GM12878 (cell line): ENCODE measurements around the gene DGKI. TPM values are rescaled to one million over a fixed set of nuclear protein-coding genes. Genes with fewer than 3 reads are reported as not detected.

Experiments
- ATAC-seq: fragments of 200-7000 bp; cut with Tn5 transposase; 3 replicates; pipeline ENCODE4 v1.9.1; 2020; ENCODE audit warnings: mild to moderate bottlenecking, moderate library complexity
- BruUV-seq: library from RNA; stranded (reverse); fragments of 400-500 nt; replicated peaks from 2 replicates; lab custom pipeline; 2021; lab: Mats Ljungman, UMichigan
- CTCF ChIA-PET: fragments of 300-600 bp; sonication (Branson Sonifier 250); formaldehyde crosslinking; extraction: SDS; loops from one replicate; lab custom pipeline; 2021; ENCODE audit warnings: inconsistent platforms; lab: Yijun Ruan, JAX
- POLR2A ChIA-PET: fragments of 350-600 bp; formaldehyde crosslinking; extraction: SDS; loops from one replicate; lab custom pipeline; 2021; ENCODE audit warnings: inconsistent platforms; lab: Charles Lee
- RAD21 ChIA-PET: fragments of 300-600 bp; sonication (Branson Sonifier 250); formaldehyde crosslinking; loops from one replicate; lab custom pipeline; 2023; ENCODE audit warnings: antibody characterized with exemption; ENCODE audit not compliant: unreplicated experiment; lab: Charles Lee
- SMC1A ChIA-PET: fragments of 300-600 bp; sonication (Branson Sonifier 250); formaldehyde crosslinking; loops from one replicate; lab custom pipeline; 2023; ENCODE audit not compliant: unreplicated experiment, uncharacterized antibody; lab: Charles Lee
- DNase-seq: peaks from one replicate; pipeline ENCODE4 v3.0.0-alpha.2; 2011; ENCODE audit warnings: low read depth, low spot score
- FAIRE-seq: peaks from 3 replicates; lab custom pipeline; 2011; peaks lifted over from hg19 to GRCh38; lab: Jason Lieb, UNC
- H2AFZ ChIP-seq: 2 replicates; pipeline ENCODE4 v1.6.0; 2011; ENCODE audit warnings: low read depth, low read length, control low read depth; ENCODE audit not compliant: control insufficient read depth
- H3K27ac ChIP-seq: 2 replicates; pipeline ENCODE4 v1.5.1; 2011; ENCODE audit warnings: control low read depth; ENCODE audit not compliant: control insufficient read depth, insufficient read depth
- H3K27me3 ChIP-seq, 2 experiments: replicated peaks in 1 of 2; 2 replicates each; pipeline versions ENCODE4 v1.6.0 to v1.6.1; 2011; ENCODE audit warnings: low read length in 1 of 2; ENCODE audit not compliant: control insufficient read depth in 2 of 2, insufficient read depth in 2 of 2
- H3K36me3 ChIP-seq, 2 experiments: 2 replicates each; pipeline ENCODE4 v1.5.1; 2011; ENCODE audit warnings: low read length in 1 of 2; ENCODE audit not compliant: control insufficient read depth in 2 of 2, insufficient read depth in 2 of 2
- H3K4me1 ChIP-seq: 2 replicates; pipeline ENCODE4 v1.6.1; 2011; ENCODE audit warnings: mild to moderate bottlenecking, low read length, moderate library complexity, mixed read lengths; ENCODE audit not compliant: control insufficient read depth, insufficient read depth
- H3K4me2 ChIP-seq: 2 replicates; pipeline ENCODE4 v1.6.0; 2011; ENCODE audit warnings: control low read depth; ENCODE audit not compliant: control insufficient read depth, insufficient read depth
- H3K4me3 ChIP-seq: fragments of 200-600 bp; sonication (generic); 2 replicates; pipeline ENCODE4 v1.5.1; 2016
- H3K79me2 ChIP-seq: 2 replicates; pipeline ENCODE4 v1.6.0; 2011; ENCODE audit warnings: low read length; ENCODE audit not compliant: control insufficient read depth, insufficient read depth
- H3K9ac ChIP-seq: 2 replicates; pipeline ENCODE4 v1.8.0; 2011; ENCODE audit warnings: low read length, control low read depth, mixed read lengths; ENCODE audit not compliant: control insufficient read depth, insufficient read depth
- H3K9me3 ChIP-seq: replicated peaks from 3 replicates; pipeline ENCODE4 v1.5.1; 2011; ENCODE audit warnings: mild to moderate bottlenecking, low read length; ENCODE audit not compliant: control insufficient read depth, insufficient read depth
- H4K20me1 ChIP-seq: 2 replicates; pipeline ENCODE4 v1.6.0; 2011; ENCODE audit not compliant: control insufficient read depth, insufficient read depth
- ATF7 ChIP-seq: fragments of 450-650 bp; IDR thresholded peaks from 2 replicates; pipeline ENCODE4 v1.6.1; 2016; ENCODE audit warnings: low read depth, mild to moderate bottlenecking
- HDGF ChIP-seq: fragments of 450-650 bp; IDR thresholded peaks from 2 replicates; pipeline ENCODE4 v1.6.1; 2016; ENCODE audit warnings: antibody characterized with exemption
- KDM1A ChIP-seq: fragments of 200-600 bp; sonication (generic); IDR thresholded peaks from 2 replicates; pipeline ENCODE4 v1.6.1; 2016; ENCODE audit warnings: borderline replicate concordance
- LARP7 ChIP-seq: fragments of 450-650 bp; IDR thresholded peaks from 2 replicates; pipeline ENCODE4 v1.6.1; 2017; ENCODE audit warnings: mild to moderate bottlenecking
- MYC ChIP-seq: IDR thresholded peaks from 2 replicates; pipeline ENCODE4 v1.6.1; 2011; ENCODE audit warnings: mild to moderate bottlenecking, low read length, moderate library complexity, inconsistent platforms; ENCODE audit not compliant: insufficient read depth, insufficient replicate concordance, insufficient read length, severe bottlenecking
- NBN ChIP-seq: fragments of 450-650 bp; IDR thresholded peaks from 2 replicates; pipeline ENCODE4 v1.6.1; 2016
- POLR2AphosphoS5 ChIP-seq: IDR thresholded peaks from 2 replicates; pipeline ENCODE4 v1.6.1; 2011; ENCODE audit warnings: mild to moderate bottlenecking, low read length, inconsistent platforms
- YY1 ChIP-seq: IDR thresholded peaks from 2 replicates; pipeline ENCODE4 v1.6.1; 2011; ENCODE audit warnings: low read depth, mild to moderate bottlenecking, low read length
- ZNF274 ChIP-seq: IDR thresholded peaks from one replicate; pipeline ENCODE4 v1.8.0; 2011; ENCODE audit not compliant: insufficient read length, insufficient read depth
- ZNF384 ChIP-seq: IDR thresholded peaks from 2 replicates; pipeline ENCODE4 v1.6.1; 2012; ENCODE audit warnings: low read depth, mild to moderate bottlenecking, low read length, improper control_type of control experiment, borderline replicate concordance
- WGBS: methylation state at CpG from one replicate; pipeline ENCODE4 v1.1.6; 2016; ENCODE audit warnings: low lambda C conversion rate; ENCODE audit not compliant: insufficient replicate concordance, insufficient coverage; ENCODE audit errors: missing lambda C conversion rate; 5-methylcytosine and 5-hydroxymethylcytosine counted together
- in situ Hi-C: fragments of 300-500 bp; cut with MboI; formaldehyde crosslinking; loops from 9 replicates; pipeline ENCODE4 v1.14.3; 2018; ENCODE audit warnings: mixed read lengths
- intact Hi-C: fragments of 100-400 bp; cut with micrococcal nuclease; formaldehyde crosslinking; loops from one replicate; pipeline ENCODE4 v1.14.2; 2022; ENCODE audit not compliant: unreplicated experiment
- polyA plus RNA-seq, 11 experiments: library from polyadenylated mRNA; depleted of rRNA in 4 of 11; unstranded in 6 of 11; stranded (reverse) in 5 of 11; fragments of >200 nt; fragmentation: Nextera tagmentation in 4 of 11; fragmentation: Illumina TruSeq in 1 of 11; extraction: Ambion mirVana in 4 of 11; extraction: Trizol in 1 of 11; gene quantifications; 1 replicate in 1 of 11; 2 replicates in 10 of 11; pipeline versions ENCODE4 v1.2.1 to v1.2.3, GENCODE V29; 2011 to 2016; ENCODE audit warnings: inconsistent platforms in 2 of 11, missing spikeins in 2 of 11, low read depth in 1 of 11
- total RNA-seq, 4 experiments: library from RNA; depleted of rRNA in 3 of 4; stranded (reverse); fragments of >200 nt in 3 of 4; fragmentation: Illumina TruSeq in 1 of 4; extraction: Trizol in 1 of 4; gene quantifications; 2 replicates each; pipeline versions ENCODE4 v1.2.1 to v1.2.3, GENCODE V29; 2013 to 2021

Gene DGKI
- total and polyA plus RNA-seq, 10 of the 15 experiments (the other 5 are each of a cell fraction or from before 2014, with no cell fraction given), result 10.4 to 37.1 (median 22.1) TPM

GRCh38 chr7:137762334-137762733 lies 84.4 kb downstream of the DGKI start:
- Histone ChIP-seq H2AFZ (no peak overlapping the region), H4K20me1 (no peaks in the 10 kb centered on the region), H3K36me3 (no peaks in the 10 kb centered on the region), H3K4me2 (no peak overlapping the region), H3K4me1 (no peaks in the 10 kb centered on the region)
- ChIA-PET SMC1A (interaction anchor here (0.6 to 7.6 kb wide), 6 partner anchors 6 to 144 kb away, joined by 3 to 94 read pairs (median 4); no protein-coding TSS in a partner anchor), RAD21 (interaction anchor here (1.7 to 4.8 kb wide), 2 partner anchors 11 to 106 kb away, joined by 7 to 21 read pairs; no protein-coding TSS in a partner anchor), POLR2A (interaction anchor here (1.0 kb wide), 1 partner anchor 17 kb away, joined by 3 read pairs; no protein-coding TSS in a partner anchor), CTCF (interaction anchor here (1.7 kb wide), 1 partner anchor 22 kb away, joined by 3 read pairs; no protein-coding TSS in a partner anchor)
- ATAC-seq (no peak), FAIRE-seq (no peak), DNase-seq (no peak)
- intact Hi-C loops, result no loop called here
- in situ Hi-C loops, result no loop called here
- TF ChIP-seq MYC (no peak), POLR2AphosphoS5 (no peak), KDM1A (no peak), ATF7 (no peak), NBN (no peak), YY1 (no peak)
- TF ChIP-seq, all 136 proteins: peak for 0
- WGBS, result 17% methylated on average over 2 of the region's 2 CpGs
- no peaks in the 10 kb centered on the region for H3K27me3 ChIP-seq
- H3K79me2 ChIP-seq, result no peaks in the 10 kb centered on the region
- no TSS peak for BruUV-seq
- H3K4me3 ChIP-seq, result no peak overlapping the region
- no peaks in the 10 kb centered on the region for H3K9me3 ChIP-seq
- no peak overlapping the region for H3K27ac ChIP-seq
- no peak overlapping the region for H3K9ac ChIP-seq

GRCh38 chr7:137760111-137760510 lies 86.7 kb downstream of the DGKI start:
- POLR2A ChIA-PET, result interaction anchor here (1.6 kb wide), 1 partner anchor 13 kb away, joined by 5 read pairs; no protein-coding TSS in a partner anchor
- Histone ChIP-seq H3K79me2 (no peaks in the 10 kb centered on the region), H3K9me3 (no peaks in the 10 kb centered on the region), H3K4me1 (no peaks in the 10 kb centered on the region; the same call in 1 of the 2 replicates), H3K4me2 (no peak overlapping the region), H3K27ac (no peak overlapping the region), H3K4me3 (no peak overlapping the region), H3K36me3 (no peaks in the 10 kb centered on the region), H2AFZ (no peak overlapping the region), H4K20me1 (no peaks in the 10 kb centered on the region), H3K9ac (no peak overlapping the region), H3K27me3 (no peaks in the 10 kb centered on the region)
- ATAC-seq (no peak), DNase-seq (no peak), FAIRE-seq (no peak)
- TF ChIP-seq ZNF274 (no peak), MYC (no peak), HDGF (no peak), ZNF384 (no peak), LARP7 (no peak)
- in situ Hi-C loops (no loop called here), intact Hi-C loops (no loop called here)
- SMC1A ChIA-PET, result interaction anchor here (0.7 to 2.1 kb wide), 4 partner anchors 13 to 996 kb away, joined by 3 to 6 read pairs (median 4); no protein-coding TSS in a partner anchor
- RAD21 ChIA-PET, result interaction anchor here (6.9 kb wide), 1 partner anchor 13 kb away, joined by 72 read pairs; no protein-coding TSS in a partner anchor
- CTCF ChIA-PET, result interaction anchor here (1.0 kb wide), 1 partner anchor 13 kb away, joined by 3 read pairs; no protein-coding TSS in a partner anchor
- BruUV-seq, result no TSS peak
- 51% methylated on average over 6 of the region's 6 CpGs for WGBS
